ENCODE results near the gene AGAP1.
"Not testable (repeated sequence)": the region's sequence is repeated elsewhere in the genome, so short reads cannot be mapped to it uniquely, and the experiment has no call there.

The AGAP1 gene

DNA sequence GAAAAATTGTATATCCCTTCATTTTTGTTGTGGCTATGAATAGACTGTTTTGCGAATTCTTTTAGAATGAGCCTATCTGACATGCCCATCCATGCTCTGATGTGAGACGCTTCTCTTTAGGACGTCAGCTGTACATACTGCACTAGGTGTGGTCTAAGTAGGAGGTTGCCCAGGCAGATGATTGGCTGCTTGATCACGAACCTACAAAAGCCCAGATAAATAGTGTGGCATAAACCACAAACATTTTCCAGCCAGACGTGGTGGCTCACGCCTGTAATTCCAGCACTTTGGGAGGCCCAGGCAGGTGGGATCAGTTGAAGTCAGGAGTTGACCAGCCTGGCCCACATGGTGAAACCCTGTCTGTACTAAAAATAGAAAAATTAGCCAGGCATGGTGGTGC, 251.8 kb downstream of the AGAP1 start:
- Mint-ChIP-seq H3K9me3 (no peaks in the 10 kb centered on the region), H3K27me3 (ENCODE audit: low read depth) (no peaks in the 10 kb centered on the region), H3K27ac (no peak overlapping the region), H3K4me1 (ENCODE audit: low read depth) (no peaks in the 10 kb centered on the region), H3K4me3 (no peak overlapping the region), H3K36me3 (ENCODE audit: low read depth) (no peaks in the 10 kb centered on the region)

DNA sequence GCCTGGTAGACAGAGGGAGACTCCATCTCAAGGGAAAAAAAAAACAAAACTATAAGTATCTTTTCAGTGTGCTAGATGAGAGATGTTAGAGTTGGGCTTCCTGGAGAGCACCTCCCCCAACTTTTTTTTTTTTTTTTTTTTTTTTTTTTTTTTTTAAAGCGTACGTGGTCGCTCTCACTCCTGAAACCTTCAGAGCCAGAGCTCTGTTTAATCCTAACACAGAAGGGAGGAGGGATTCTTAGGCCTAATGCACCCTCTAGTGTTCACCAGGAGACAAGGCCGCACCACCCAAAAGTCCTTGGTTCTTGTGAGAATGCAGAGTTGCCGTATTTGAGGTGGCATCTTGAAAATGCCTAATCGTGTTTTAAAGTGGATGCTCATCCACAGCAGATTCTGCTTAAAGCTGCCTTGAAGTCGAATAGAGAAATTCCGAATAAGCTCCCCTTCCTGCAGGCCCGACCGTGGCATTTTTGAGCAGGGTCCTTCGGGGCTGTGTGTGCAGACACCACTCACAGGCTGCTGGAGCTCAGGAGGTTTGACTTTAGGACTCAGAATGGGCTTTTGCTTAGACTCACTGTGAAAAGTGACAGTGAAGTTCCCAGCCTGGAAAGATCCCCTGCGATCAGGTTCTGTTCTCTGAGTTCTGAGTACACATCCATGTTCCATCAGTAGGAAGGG, 252.6 kb downstream of the AGAP1 start:
- no peak overlapping the region for H3K4me3 Mint-ChIP-seq
- no peaks in the 10 kb centered on the region for H3K4me1 Mint-ChIP-seq (ENCODE audit: low read depth)
- H3K27me3 Mint-ChIP-seq (ENCODE audit: low read depth) = no peaks in the 10 kb centered on the region
- H3K9me3 Mint-ChIP-seq = no peaks in the 10 kb centered on the region
- H3K27ac Mint-ChIP-seq = no peak overlapping the region
- no peaks in the 10 kb centered on the region for H3K36me3 Mint-ChIP-seq (ENCODE audit: low read depth)

DNA sequence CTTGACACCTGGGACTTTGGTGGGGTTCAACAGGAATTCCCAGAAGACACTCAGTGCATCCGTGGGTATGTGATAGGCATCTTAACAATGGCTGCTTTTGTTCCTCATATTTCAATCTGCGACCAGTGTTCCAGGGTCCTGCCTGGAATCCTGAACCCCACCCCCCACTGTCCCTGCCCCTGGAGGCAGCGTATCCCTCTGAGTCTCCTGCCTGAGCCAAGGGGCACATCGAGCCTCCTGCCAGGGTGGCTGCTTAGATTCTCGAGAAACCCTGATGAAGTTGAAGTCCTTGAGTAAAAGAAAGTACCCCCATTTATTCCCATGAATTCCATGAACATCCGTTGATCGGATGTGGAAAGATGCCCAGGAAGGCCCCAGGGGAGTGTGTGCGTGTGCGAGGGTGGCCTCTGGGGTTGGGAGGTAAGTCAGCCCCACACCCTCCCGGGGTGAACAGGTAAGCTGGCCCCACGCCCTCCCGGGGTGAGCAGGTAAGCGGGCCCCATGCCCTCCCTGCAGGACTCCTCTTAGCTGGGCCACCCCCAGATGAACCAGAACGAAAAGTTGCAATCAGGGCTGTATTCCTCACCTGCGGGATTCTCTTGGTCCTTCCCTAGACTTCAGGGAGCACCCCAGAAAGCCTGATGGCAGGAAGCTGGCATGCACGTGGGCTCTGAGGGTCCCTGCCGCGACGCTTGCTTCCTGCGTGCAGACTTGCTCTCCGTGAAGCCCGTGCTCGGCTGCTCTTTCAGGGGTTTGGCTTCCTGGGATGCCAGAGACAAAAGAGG, 253.3 kb downstream of the AGAP1 start:
- H3K36me3 Mint-ChIP-seq (ENCODE audit: low read depth) = no peaks in the 10 kb centered on the region
- no peak overlapping the region for H3K27ac Mint-ChIP-seq
- H3K9me3 Mint-ChIP-seq = no peaks in the 10 kb centered on the region
- no peaks in the 10 kb centered on the region for H3K27me3 Mint-ChIP-seq (ENCODE audit: low read depth)
- H3K4me3 Mint-ChIP-seq = no peak overlapping the region
- no peaks in the 10 kb centered on the region for H3K4me1 Mint-ChIP-seq (ENCODE audit: low read depth)

DNA sequence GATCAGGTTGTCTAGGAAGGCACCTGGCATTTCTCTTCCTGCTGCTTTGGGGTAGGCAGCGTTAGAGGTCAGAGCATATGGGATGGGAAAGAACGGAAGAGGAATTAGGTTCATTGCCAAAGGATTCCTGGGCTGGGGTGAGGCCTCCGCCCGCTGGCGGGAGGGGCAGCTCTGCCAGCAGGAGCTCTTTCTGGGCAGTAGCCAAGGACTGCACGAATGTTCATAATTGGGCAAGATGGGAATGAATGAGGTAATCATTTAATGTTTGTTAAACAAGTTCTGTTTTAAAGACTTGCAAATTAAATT, 253.9 kb downstream of the AGAP1 start:
- Mint-ChIP-seq H3K4me3 (no peak overlapping the region), H3K4me1 (ENCODE audit: low read depth) (no peaks in the 10 kb centered on the region), H3K9me3 (no peaks in the 10 kb centered on the region), H3K27ac (no peak overlapping the region), H3K27me3 (ENCODE audit: low read depth) (no peaks in the 10 kb centered on the region), H3K36me3 (ENCODE audit: low read depth) (no peaks in the 10 kb centered on the region)

- H3K27me3 Mint-ChIP-seq (ENCODE audit: low read depth) = no peaks in the 10 kb centered on the region
- H3K4me3 Mint-ChIP-seq = no peak overlapping the region
- H3K4me1 Mint-ChIP-seq (ENCODE audit: low read depth) = no peaks in the 10 kb centered on the region
- no peak overlapping the region for H3K27ac Mint-ChIP-seq
- H3K9me3 Mint-ChIP-seq = no peaks in the 10 kb centered on the region
- H3K36me3 Mint-ChIP-seq (ENCODE audit: low read depth) = no peaks in the 10 kb centered on the region
These were observed 255.4 kb downstream of the AGAP1 start for GRCh38 chr2:235749121-235749770.

DNA sequence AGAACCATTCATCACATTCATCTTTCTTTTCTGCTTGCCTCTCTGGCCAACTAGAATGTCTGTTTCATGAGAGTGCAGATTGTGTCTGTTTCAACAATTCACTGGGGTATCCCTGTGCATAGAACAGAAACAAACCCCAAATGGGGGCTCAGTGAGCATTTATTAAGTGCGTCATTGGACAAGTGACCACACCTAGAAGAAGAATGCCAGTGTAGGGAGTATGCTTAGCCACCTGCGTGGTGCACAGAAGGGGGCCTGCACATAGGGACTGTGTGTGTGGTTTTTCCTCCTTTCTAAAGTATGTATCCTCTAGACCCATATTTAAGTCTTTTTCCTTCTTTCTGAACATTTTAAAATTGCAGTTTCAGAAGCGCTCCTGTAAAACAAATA, 255.9 kb downstream of the AGAP1 start:
- Mint-ChIP-seq H3K4me3 (no peak overlapping the region), H3K27ac (no peak overlapping the region), H3K36me3 (ENCODE audit: low read depth) (no peaks in the 10 kb centered on the region), H3K27me3 (ENCODE audit: low read depth) (no peaks in the 10 kb centered on the region), H3K9me3 (no peaks in the 10 kb centered on the region), H3K4me1 (ENCODE audit: low read depth) (no peaks in the 10 kb centered on the region)

DNA sequence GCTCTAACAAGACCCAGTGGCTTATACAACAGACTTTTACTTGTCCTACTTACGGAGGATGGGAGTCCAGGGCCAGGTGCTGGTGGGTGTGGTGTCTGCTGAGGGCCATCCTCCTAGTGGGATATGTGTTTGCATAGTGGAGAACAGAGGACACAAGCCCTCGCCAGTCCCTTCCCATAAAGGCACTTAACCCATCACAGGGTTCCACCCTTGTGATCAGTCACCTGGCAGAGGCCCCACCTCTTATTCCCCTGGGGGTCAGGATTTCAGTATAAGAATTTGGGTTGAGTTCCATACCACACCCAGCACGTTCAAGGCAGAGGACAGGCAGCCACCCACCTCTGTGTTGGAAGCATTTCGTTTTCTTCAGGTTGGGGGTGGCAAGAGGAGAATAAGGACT, 259.0 kb downstream of the AGAP1 start:
- H3K27me3 Mint-ChIP-seq (ENCODE audit: low read depth) = no peaks in the 10 kb centered on the region
- H3K9me3 Mint-ChIP-seq = no peaks in the 10 kb centered on the region
- no peaks in the 10 kb centered on the region for H3K4me1 Mint-ChIP-seq (ENCODE audit: low read depth)
- H3K36me3 Mint-ChIP-seq (ENCODE audit: low read depth) = no peaks in the 10 kb centered on the region
- H3K4me3 Mint-ChIP-seq = no peak overlapping the region
- H3K27ac Mint-ChIP-seq = no peak overlapping the region

DNA sequence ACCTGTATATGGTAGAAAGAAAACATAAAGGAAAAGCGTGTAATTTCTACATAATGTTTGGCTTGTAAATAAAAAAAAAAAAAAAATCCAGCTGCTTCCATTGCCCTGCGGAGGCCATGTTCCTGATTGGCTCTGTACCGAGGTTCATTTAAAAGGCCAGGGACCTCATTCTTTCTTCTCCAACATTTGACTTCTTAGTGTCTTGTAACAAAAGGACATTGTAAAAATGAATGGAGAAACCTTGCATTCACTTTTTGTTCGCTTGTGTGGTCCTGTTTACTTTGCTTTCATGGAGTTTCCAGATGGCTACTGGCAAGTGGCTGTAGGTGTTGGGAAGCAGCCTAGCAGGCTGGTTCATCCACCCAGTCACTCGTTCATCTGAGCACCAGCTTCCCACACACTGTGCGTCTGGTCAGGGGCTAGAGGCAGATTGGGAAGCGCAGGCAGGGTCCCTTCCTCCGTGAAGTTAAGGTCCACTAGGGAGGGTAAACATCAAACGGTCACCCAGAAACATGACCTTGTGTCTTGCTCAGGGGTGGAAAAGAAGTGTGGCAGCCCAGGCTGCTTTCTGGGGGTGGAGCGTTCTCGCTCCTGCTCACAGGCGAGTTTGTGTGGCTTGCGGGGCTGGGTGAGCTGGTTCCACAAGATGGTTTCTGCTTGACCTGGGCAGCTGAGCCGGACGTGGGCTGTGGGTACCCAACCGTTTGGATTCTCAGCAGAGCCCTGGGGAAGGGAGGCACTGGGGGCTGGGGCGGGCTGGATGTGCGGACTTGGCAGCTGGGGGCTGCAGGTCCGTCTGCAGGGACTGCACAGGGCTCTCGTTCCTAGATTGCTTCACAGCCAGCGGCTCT, 260.7 kb downstream of the AGAP1 start:
- H3K9me3 Mint-ChIP-seq = no peaks in the 10 kb centered on the region
- no peaks in the 10 kb centered on the region for H3K27me3 Mint-ChIP-seq (ENCODE audit: low read depth)
- H3K4me1 Mint-ChIP-seq (ENCODE audit: low read depth) = no peaks in the 10 kb centered on the region
- no peak overlapping the region for H3K27ac Mint-ChIP-seq
- H3K4me3 Mint-ChIP-seq = no peak overlapping the region
- H3K36me3 Mint-ChIP-seq (ENCODE audit: low read depth) = no peaks in the 10 kb centered on the region

DNA sequence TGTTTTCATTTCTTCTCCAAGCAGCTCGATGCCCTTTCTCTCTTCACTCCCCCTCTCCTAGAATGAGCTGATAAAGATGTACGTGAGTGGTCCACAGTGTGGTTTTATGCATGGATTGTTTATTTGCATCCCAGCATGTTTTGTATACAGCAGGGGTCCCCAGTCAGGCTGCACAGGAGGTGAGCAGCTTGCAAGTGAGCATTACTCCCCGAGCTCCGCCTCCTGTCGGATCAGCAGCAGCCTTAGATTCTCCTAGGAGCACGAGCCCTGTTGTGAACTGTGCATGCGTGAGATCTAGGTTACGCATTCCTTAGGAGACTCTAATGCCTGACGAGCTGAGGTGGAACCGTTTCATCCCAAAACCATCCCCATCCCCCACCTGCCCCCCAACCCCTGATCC, 262.6 kb downstream of the AGAP1 start:
- Mint-ChIP-seq H3K4me3 (no peak overlapping the region), H3K9me3 (no peaks in the 10 kb centered on the region), H3K27ac (no peak overlapping the region), H3K36me3 (ENCODE audit: low read depth) (no peaks in the 10 kb centered on the region), H3K27me3 (ENCODE audit: low read depth) (no peaks in the 10 kb centered on the region), H3K4me1 (ENCODE audit: low read depth) (no peaks in the 10 kb centered on the region)

- Mint-ChIP-seq H3K4me3 (no peak overlapping the region), H3K4me1 (ENCODE audit: low read depth) (no peaks in the 10 kb centered on the region), H3K36me3 (ENCODE audit: low read depth) (no peaks in the 10 kb centered on the region), H3K27ac (no peak overlapping the region), H3K9me3 (no peaks in the 10 kb centered on the region), H3K27me3 (ENCODE audit: low read depth) (no peaks in the 10 kb centered on the region)
These were observed 263.4 kb downstream of the AGAP1 start for GRCh38 chr2:235757212-235757611.

DNA sequence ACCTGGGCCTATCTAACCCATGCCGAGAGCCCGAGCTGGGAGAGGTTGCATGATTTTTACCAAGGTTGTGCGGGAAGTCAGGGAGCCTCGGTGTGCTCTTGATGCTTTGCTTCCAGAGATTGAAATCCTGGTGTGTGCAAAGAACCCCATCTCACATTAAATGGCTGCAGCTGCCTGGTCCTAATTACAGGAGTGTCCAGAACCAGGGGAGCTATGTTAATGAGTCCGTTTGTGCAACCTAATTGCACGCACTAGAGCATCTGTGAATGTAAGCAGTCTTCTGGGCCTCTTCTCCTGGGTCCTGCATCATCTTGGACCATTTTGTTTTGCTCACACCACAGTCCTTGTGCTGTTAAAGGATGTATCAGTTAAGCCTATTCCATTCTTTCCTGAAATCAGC, 263.8 kb downstream of the AGAP1 start:
- H3K27ac Mint-ChIP-seq = no peak overlapping the region
- no peaks in the 10 kb centered on the region for H3K9me3 Mint-ChIP-seq
- no peaks in the 10 kb centered on the region for H3K27me3 Mint-ChIP-seq (ENCODE audit: low read depth)
- no peak overlapping the region for H3K4me3 Mint-ChIP-seq
- no peaks in the 10 kb centered on the region for H3K36me3 Mint-ChIP-seq (ENCODE audit: low read depth)
- H3K4me1 Mint-ChIP-seq (ENCODE audit: low read depth) = no peaks in the 10 kb centered on the region

GRCh38 chr2:235762832-235763598, 269.2 kb downstream of the AGAP1 start:
- no peaks in the 10 kb centered on the region for H3K27me3 Mint-ChIP-seq (ENCODE audit: low read depth)
- no peak overlapping the region for H3K4me3 Mint-ChIP-seq
- no peak overlapping the region for H3K27ac Mint-ChIP-seq
- no peaks in the 10 kb centered on the region for H3K4me1 Mint-ChIP-seq (ENCODE audit: low read depth)
- H3K36me3 Mint-ChIP-seq (ENCODE audit: low read depth) = no peaks in the 10 kb centered on the region
- no peaks in the 10 kb centered on the region for H3K9me3 Mint-ChIP-seq

- Mint-ChIP-seq H3K27ac (no peak overlapping the region), H3K36me3 (ENCODE audit: low read depth) (no peaks in the 10 kb centered on the region), H3K4me1 (ENCODE audit: low read depth) (no peaks in the 10 kb centered on the region)
These were observed 270.0 kb downstream of the AGAP1 start for GRCh38 chr2:235763816-235764215.

GRCh38 chr2:235764478-235764877, 270.6 kb downstream of the AGAP1 start:
- H3K36me3 Mint-ChIP-seq (ENCODE audit: low read depth); H3K4me3 Mint-ChIP-seq; H3K27me3 Mint-ChIP-seq (ENCODE audit: low read depth); H3K9me3 Mint-ChIP-seq; H3K4me1 Mint-ChIP-seq (ENCODE audit: low read depth); H3K27ac Mint-ChIP-seq: not testable (repeated sequence)

More at GRCh38 chr2:235763816-235764215, 270.0 kb downstream of the AGAP1 start:
- Mint-ChIP-seq H3K4me3 (no peak overlapping the region), H3K27me3 (ENCODE audit: low read depth) (no peaks in the 10 kb centered on the region), H3K9me3 (no peaks in the 10 kb centered on the region)

All from T-helper 1 cell treated with Interleukin-12 subunit alpha and Interleukin-12 subunit beta and Interleukin-4 antibody, amounts not matched to agents 30 μg/mL and 1 μg/mL, for 36 hours (primary cell).